ENCODE data around the gene TBC1D22A.

- TF ChIP-seq, protein P1, sequence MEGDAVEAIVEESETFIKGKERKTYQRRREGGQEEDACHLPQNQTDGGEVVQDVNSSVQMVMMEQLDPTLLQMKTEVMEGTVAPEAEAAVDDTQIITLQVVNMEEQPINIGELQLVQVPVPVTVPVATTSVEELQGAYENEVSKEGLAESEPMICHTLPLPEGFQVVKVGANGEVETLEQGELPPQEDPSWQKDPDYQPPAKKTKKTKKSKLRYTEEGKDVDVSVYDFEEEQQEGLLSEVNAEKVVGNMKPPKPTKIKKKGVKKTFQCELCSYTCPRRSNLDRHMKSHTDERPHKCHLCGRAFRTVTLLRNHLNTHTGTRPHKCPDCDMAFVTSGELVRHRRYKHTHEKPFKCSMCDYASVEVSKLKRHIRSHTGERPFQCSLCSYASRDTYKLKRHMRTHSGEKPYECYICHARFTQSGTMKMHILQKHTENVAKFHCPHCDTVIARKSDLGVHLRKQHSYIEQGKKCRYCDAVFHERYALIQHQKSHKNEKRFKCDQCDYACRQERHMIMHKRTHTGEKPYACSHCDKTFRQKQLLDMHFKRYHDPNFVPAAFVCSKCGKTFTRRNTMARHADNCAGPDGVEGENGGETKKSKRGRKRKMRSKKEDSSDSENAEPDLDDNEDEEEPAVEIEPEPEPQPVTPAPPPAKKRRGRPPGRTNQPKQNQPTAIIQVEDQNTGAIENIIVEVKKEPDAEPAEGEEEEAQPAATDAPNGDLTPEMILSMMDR (IDR thresholded peaks at IDR 0.05) = no peak
- no peak for TF ChIP-seq POLR2A (IDR thresholded peaks at IDR 0.05)
These were observed 362.5 kb downstream of the TBC1D22A start for GRCh38 chr22:47124961-47125360.
